ENCODE measurements around the gene JMJD6. TPM values are rescaled to one million over a fixed set of nuclear protein-coding genes. Genes with fewer than 3 reads are reported as not detected.
"Not testable (repeated sequence)": the region's sequence is repeated elsewhere in the genome, so short reads cannot be mapped to it uniquely, and the experiment has no call there.

JMJD6 gene
- total RNA-seq, 2 donors from 2014 or later, result 35.0 to 37.4 TPM

GRCh38 chr17:76716146-76716838 lies 10.1 kb downstream of the JMJD6 start:
- Histone ChIP-seq H3K9me3 (no peaks in the 10 kb centered on the region), H3K36me3 (peaks cover 79% of the 10 kb centered on the region), H3K27me3 (no peaks in the 10 kb centered on the region), H3K4me3 (no peak overlapping the region), H3K4me1 (peaks cover 0 to 53% of the 10 kb centered on the region in 2 donors), H3K27ac (peak overlapping the region; percentile 78 to 79)
- DNase-seq (ENCODE audit: low spot score), result peak; percentile 95
- no peak for TF ChIP-seq CTCF (IDR thresholded peaks at IDR 0.05)

- Histone ChIP-seq H3K4me3 (no peak overlapping the region), H3K27me3 (no peaks in the 10 kb centered on the region), H3K9me3 (no peaks in the 10 kb centered on the region), H3K27ac (peak overlapping the region; percentile 78 to 79), H3K4me1 (peaks cover 0 to 52% of the 10 kb centered on the region in 2 donors), H3K36me3 (peaks cover 70% of the 10 kb centered on the region)
- TF ChIP-seq CTCF (IDR thresholded peaks at IDR 0.05), result no peak
- DNase-seq (ENCODE audit: low spot score), result no peak
Observed at GRCh38 chr17:76715496-76715830, 10.9 kb downstream of the JMJD6 start.

- peak; percentile 84 for DNase-seq (ENCODE audit: low spot score)
- Histone ChIP-seq H3K36me3 (peaks cover 65% of the 10 kb centered on the region), H3K4me1 (peaks cover 0 to 55% of the 10 kb centered on the region in 2 donors), H3K9me3 (no peaks in the 10 kb centered on the region), H3K4me3 (no peak overlapping the region), H3K27me3 (no peaks in the 10 kb centered on the region), H3K27ac (peak overlapping the region; percentile 78 to 79)
- TF ChIP-seq CTCF (IDR thresholded peaks at IDR 0.05), result peak; percentile 78 to 91
Observed at GRCh38 chr17:76714822-76715495, 11.4 kb downstream of the JMJD6 start.

- Histone ChIP-seq H3K4me3 (no peak overlapping the region), H3K27ac (peak overlapping the region; percentile 78 to 79), H3K4me1 (peaks cover 0 to 61% of the 10 kb centered on the region in 2 donors), H3K27me3 (no peaks in the 10 kb centered on the region), H3K9me3 (no peaks in the 10 kb centered on the region), H3K36me3 (peaks cover 59% of the 10 kb centered on the region)
- TF ChIP-seq CTCF (IDR thresholded peaks at IDR 0.05), result no peak
- DNase-seq (ENCODE audit: low spot score), result no peak
Observed at GRCh38 chr17:76714336-76714735, 12.1 kb downstream of the JMJD6 start.

- peak overlapping the region; percentile 78 to 79 for H3K27ac ChIP-seq
- peaks cover 53% of the 10 kb centered on the region for H3K36me3 ChIP-seq
- no peak for TF ChIP-seq CTCF (IDR thresholded peaks at IDR 0.05)
Observed at GRCh38 chr17:76713765-76714164, 12.6 kb downstream of the JMJD6 start.

GRCh38 chr17:76712321-76712720 lies 14.1 kb downstream of the JMJD6 start:
- H3K9me3 ChIP-seq; H3K4me3 ChIP-seq; H3K27me3 ChIP-seq; DNase-seq (ENCODE audit: low spot score): not testable (repeated sequence)
- H3K36me3 ChIP-seq, result peaks cover 39% of the 10 kb centered on the region
- peak overlapping the region; percentile 79 to 87 for H3K27ac ChIP-seq
- peaks cover 0 to 77% of the 10 kb centered on the region in 2 donors for H3K4me1 ChIP-seq

More at GRCh38 chr17:76713765-76714164, 12.6 kb downstream of the JMJD6 start:
- H3K27me3 ChIP-seq, result no peaks in the 10 kb centered on the region
- peaks cover 0 to 66% of the 10 kb centered on the region in 2 donors for H3K4me1 ChIP-seq
- H3K4me3 ChIP-seq, result no peak overlapping the region
- DNase-seq (ENCODE audit: low spot score), result no peak
- H3K9me3 ChIP-seq, result no peaks in the 10 kb centered on the region
